Chondrocyte (in vitro differentiated cells): Measurements from ENCODE around the gene TRIM67. TPM values are rescaled to one million over a fixed set of nuclear protein-coding genes. Genes with fewer than 3 reads are reported as not detected.

Experiments used
- DNase-seq: peaks from one replicate; pipeline ENCODE4 v3.0.0; 2021; ENCODE audit warnings: mixed read lengths, low spot score
- H3K27ac Mint-ChIP-seq: one replicate; pipeline ENCODE4 v1.8.0; 2021; ENCODE audit warnings: mild to moderate bottlenecking, moderate library complexity, mixed read lengths; ENCODE audit not compliant: unreplicated experiment
- H3K27me3 Mint-ChIP-seq: 2 replicates; pipeline ENCODE4 v1.8.0; 2021; ENCODE audit warnings: low read depth, mixed read lengths
- H3K36me3 Mint-ChIP-seq: 2 replicates; pipeline ENCODE4 v1.8.0; 2021; ENCODE audit warnings: low read depth, mixed read lengths
- H3K4me1 Mint-ChIP-seq: 2 replicates; pipeline ENCODE4 v1.8.0; 2021; ENCODE audit warnings: low read depth, mild to moderate bottlenecking, mixed read lengths
- H3K4me3 Mint-ChIP-seq: one replicate; pipeline ENCODE4 v1.8.0; 2021; ENCODE audit warnings: mild to moderate bottlenecking, moderate library complexity, mixed read lengths; ENCODE audit not compliant: unreplicated experiment
- H3K9me3 Mint-ChIP-seq: 2 replicates; pipeline ENCODE4 v1.8.0; 2021; ENCODE audit warnings: low read depth, mixed read lengths
- total RNA-seq: library from RNA; stranded (reverse); gene quantifications from 3 replicates; pipeline ENCODE4 v1.2.1, GENCODE V29; 2021
- TF ChIP-seq, protein P1 (sequence below): fragments of 200-600 bp; sonication (generic); IDR thresholded peaks from 2 replicates; pipeline ENCODE4 v1.5.0; 2021; ENCODE audit warnings: antibody characterized with exemption, mild to moderate bottlenecking, moderate library complexity

The TRIM67 gene
- total RNA-seq, 1 donor from 2014 or later = 1.2 TPM

- TF ChIP-seq, protein P1, sequence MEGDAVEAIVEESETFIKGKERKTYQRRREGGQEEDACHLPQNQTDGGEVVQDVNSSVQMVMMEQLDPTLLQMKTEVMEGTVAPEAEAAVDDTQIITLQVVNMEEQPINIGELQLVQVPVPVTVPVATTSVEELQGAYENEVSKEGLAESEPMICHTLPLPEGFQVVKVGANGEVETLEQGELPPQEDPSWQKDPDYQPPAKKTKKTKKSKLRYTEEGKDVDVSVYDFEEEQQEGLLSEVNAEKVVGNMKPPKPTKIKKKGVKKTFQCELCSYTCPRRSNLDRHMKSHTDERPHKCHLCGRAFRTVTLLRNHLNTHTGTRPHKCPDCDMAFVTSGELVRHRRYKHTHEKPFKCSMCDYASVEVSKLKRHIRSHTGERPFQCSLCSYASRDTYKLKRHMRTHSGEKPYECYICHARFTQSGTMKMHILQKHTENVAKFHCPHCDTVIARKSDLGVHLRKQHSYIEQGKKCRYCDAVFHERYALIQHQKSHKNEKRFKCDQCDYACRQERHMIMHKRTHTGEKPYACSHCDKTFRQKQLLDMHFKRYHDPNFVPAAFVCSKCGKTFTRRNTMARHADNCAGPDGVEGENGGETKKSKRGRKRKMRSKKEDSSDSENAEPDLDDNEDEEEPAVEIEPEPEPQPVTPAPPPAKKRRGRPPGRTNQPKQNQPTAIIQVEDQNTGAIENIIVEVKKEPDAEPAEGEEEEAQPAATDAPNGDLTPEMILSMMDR = no peak
- no peaks in the 10 kb centered on the region for H3K9me3 Mint-ChIP-seq
- H3K27ac Mint-ChIP-seq = no peak overlapping the region
- DNase-seq = no peak
- H3K36me3 Mint-ChIP-seq = peaks cover 56% of the 10 kb centered on the region
- no peak overlapping the region for H3K4me3 Mint-ChIP-seq
- no peaks in the 10 kb centered on the region for H3K27me3 Mint-ChIP-seq
- no peaks in the 10 kb centered on the region for H3K4me1 Mint-ChIP-seq
These were observed 103.5 kb downstream of the TRIM67 start for GRCh38 chr1:231265379-231265778.

- DNase-seq = no peak
- Mint-ChIP-seq H3K4me3 (no peak overlapping the region), H3K4me1 (no peaks in the 10 kb centered on the region), H3K27me3 (no peaks in the 10 kb centered on the region), H3K27ac (no peak overlapping the region), H3K36me3 (peaks cover 60% of the 10 kb centered on the region), H3K9me3 (no peaks in the 10 kb centered on the region)
- TF ChIP-seq, protein P1 = no peak
These were observed 105.0 kb downstream of the TRIM67 start for GRCh38 chr1:231266811-231267322.

Other genes starting within 250 kb of the TRIM67 start
- 24.9 to 36.5 TPM (median 27.1 TPM) in 3 replicates for gene TTC13, start 183.2 kb upstream of the TRIM67 start, total RNA-seq
- gene ARV1, start 183.0 kb upstream of the TRIM67 start, total RNA-seq = 14.0 to 20.4 TPM (median 15.5 TPM) in 3 replicates
- gene FAM89A, start 121.8 kb upstream of the TRIM67 start, total RNA-seq = 17.2 to 20.2 TPM (median 19.7 TPM) in 3 replicates
- 37.6 to 43.2 TPM (median 37.9 TPM) in 3 replicates for gene GNPAT, start 79.2 kb downstream of the TRIM67 start, total RNA-seq
- 13.2 to 15.6 TPM (median 13.8 TPM) in 3 replicates for gene EXOC8, start 175.8 kb downstream of the TRIM67 start, total RNA-seq
- 11.8 to 16.4 TPM (median 15.0 TPM) in 3 replicates for gene SPRTN, start 176.2 kb downstream of the TRIM67 start, total RNA-seq